ENCODE data around the gene WWOX.
"Not testable (repeated sequence)": the region's sequence is repeated elsewhere in the genome, so short reads cannot be mapped to it uniquely, and the experiment has no call there.

The WWOX gene

DNA sequence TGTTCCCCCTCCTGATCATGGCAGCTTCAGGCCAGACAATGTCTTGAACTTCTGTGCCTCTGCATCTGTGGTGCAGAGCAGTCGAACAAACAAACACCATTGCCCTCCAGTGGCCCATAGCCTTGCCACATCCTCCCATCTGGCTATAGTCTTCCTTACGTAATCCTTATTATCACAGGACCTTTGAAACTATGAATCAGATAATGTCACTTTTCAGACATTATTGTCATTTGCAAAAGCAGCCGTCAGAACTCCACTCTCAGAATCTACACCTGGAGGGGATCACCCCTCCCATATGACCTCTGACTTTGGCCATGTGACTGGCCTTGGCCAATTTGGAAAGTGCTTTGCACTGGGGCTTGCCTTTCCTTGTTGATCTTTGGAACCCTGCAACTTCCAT lies 1113.8 kb downstream of the WWOX start:
- TF ChIP-seq, protein P1, sequence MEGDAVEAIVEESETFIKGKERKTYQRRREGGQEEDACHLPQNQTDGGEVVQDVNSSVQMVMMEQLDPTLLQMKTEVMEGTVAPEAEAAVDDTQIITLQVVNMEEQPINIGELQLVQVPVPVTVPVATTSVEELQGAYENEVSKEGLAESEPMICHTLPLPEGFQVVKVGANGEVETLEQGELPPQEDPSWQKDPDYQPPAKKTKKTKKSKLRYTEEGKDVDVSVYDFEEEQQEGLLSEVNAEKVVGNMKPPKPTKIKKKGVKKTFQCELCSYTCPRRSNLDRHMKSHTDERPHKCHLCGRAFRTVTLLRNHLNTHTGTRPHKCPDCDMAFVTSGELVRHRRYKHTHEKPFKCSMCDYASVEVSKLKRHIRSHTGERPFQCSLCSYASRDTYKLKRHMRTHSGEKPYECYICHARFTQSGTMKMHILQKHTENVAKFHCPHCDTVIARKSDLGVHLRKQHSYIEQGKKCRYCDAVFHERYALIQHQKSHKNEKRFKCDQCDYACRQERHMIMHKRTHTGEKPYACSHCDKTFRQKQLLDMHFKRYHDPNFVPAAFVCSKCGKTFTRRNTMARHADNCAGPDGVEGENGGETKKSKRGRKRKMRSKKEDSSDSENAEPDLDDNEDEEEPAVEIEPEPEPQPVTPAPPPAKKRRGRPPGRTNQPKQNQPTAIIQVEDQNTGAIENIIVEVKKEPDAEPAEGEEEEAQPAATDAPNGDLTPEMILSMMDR (IDR thresholded peaks at IDR 0.05; ENCODE audit: insufficient read depth, low read length, missing control alignments): no peak
- ChIA-PET CTCF (no interaction called here), POLR2A (no interaction called here)
- no peak for DNase-seq (ENCODE audit: low read depth, low spot score)
- H3K4me3 ChIP-seq (ENCODE audit: low read depth, low read length): no peak overlapping the region

DNA sequence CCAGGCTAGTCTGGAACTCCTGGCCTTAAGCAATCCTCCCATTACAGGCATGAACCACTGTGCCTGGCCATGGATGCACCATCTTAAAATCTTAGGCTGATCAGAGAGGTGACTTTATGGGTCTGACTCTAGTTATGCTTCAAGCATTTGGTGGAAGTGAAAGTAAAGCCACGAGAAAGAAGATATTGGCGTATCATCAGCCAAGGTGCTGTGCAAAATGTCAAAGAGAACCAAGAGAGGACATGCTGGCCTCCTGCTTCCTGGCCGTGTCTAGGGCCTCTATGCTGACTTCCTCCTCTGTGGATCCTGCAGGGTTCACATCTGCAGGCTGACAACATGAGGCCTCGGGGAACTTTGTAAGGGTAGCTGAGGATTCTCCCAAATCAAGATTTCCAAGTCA lies 1115.8 kb downstream of the WWOX start:
- DNase-seq (ENCODE audit: low read depth, low spot score): no peak
- no peak overlapping the region for H3K4me3 ChIP-seq (ENCODE audit: low read depth, low read length)
- ChIA-PET CTCF (no interaction called here), POLR2A (no interaction called here)
- TF ChIP-seq, protein P1 (IDR thresholded peaks at IDR 0.05; ENCODE audit: insufficient read depth, low read length, missing control alignments): no peak

DNA sequence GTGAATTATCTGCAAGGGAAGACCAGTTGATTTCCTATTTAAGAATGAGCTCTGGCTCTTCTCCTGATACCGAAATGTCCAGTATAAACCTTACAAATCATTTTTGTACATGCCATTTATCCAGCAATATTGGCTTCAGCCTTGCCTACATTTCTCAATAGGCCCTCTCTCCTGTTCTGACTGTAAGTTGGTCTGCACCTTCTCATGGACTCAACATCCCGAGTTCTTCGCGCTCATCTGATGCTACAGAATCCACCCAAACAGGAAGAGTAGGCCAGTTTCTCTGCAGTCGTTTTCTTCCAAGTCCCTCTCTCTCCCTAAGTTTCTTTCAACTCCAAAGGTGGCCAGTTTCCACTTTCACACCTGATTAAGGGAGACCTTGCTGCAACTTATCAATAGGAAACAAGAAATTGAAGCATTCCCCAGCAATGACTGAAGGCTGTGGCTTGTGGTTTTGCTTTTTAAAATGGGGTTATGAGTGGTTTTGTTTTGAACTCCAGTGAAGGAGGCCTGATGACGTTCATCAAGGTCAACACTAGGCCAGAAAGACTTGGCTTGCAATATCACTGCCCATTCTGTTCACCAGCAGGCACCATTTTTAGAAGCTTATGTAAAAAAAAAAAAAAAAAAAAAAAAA lies 1118.0 kb downstream of the WWOX start:
- TF ChIP-seq, protein P1 (IDR thresholded peaks at IDR 0.05; ENCODE audit: insufficient read depth, low read length, missing control alignments): no peak
- no peak overlapping the region for H3K4me3 ChIP-seq (ENCODE audit: low read depth, low read length)
- no peak for DNase-seq (ENCODE audit: low read depth, low spot score)
- CTCF ChIA-PET: no interaction called here
- POLR2A ChIA-PET: no interaction called here

DNA sequence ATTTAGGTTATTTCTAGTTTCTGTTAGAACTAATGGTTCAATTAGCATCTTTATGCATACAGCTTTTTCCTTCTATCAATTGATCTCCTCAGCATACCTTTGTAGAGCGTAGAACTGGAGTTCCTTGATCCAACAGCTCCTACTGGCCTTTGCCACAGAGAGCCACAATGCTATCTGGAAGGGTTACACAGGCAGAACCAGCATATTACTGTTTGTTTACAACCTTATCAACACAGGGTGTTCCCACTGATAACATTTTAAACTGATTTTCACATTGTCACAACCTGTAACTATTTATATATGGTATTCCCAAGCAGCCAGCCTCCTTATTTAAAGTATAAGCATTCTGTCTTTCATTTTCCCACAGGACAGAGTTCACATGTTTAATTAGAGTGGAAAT lies 1118.9 kb downstream of the WWOX start:
- ChIA-PET CTCF (no interaction called here), POLR2A (no interaction called here)
- no peak for DNase-seq (ENCODE audit: low read depth, low spot score)
- no peak overlapping the region for H3K4me3 ChIP-seq (ENCODE audit: low read depth, low read length)
- TF ChIP-seq, protein P1 (IDR thresholded peaks at IDR 0.05; ENCODE audit: insufficient read depth, low read length, missing control alignments): no peak

DNA sequence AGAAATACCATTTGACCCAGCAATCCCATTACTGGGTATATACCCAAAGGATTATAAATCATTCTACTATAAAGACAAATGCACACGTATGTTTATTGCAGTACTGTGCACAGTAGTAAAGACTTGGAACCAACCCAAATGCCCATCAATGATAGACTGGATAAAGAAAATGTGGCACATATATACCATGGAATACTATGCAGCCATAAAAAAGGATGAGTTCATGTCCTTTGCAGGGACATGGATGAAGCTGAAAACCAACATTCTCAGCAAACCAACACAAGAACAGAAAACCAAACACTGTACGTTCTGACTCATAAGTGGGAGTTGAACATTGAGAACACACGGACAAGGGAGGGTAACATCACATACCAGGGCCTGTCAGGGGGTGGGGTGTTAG lies 1126.5 kb downstream of the WWOX start:
- CTCF ChIA-PET; H3K4me3 ChIP-seq (ENCODE audit: low read depth, low read length); POLR2A ChIA-PET; DNase-seq (ENCODE audit: low read depth, low spot score): not testable (repeated sequence)

DNA sequence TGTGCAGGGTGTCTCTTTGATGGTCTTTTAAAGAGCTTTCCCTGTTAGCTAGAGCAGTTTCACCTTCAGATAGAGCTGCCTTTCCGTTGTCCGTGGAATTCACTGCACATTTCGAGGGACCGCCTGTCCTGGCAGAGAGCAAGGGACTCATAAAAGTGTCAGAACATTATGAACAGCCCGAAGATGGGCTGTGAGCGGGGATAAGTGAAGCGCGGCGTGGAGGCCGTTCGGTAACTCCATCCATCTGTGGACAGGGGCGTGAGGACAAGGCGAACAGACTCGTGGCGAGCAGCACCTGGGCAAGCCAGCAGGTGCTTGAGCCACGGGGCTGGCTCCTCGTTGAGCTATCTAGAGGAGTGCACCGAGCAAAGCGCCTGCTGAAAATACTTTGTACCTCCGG lies 1129.9 kb downstream of the WWOX start:
- CTCF ChIA-PET: no interaction called here
- H3K4me3 ChIP-seq (ENCODE audit: low read depth, low read length): no peak overlapping the region
- no peak for DNase-seq (ENCODE audit: low read depth, low spot score)
- POLR2A ChIA-PET: no interaction called here
- TF ChIP-seq, protein P1 (IDR thresholded peaks at IDR 0.05; ENCODE audit: insufficient read depth, low read length, missing control alignments): no peak

DNA sequence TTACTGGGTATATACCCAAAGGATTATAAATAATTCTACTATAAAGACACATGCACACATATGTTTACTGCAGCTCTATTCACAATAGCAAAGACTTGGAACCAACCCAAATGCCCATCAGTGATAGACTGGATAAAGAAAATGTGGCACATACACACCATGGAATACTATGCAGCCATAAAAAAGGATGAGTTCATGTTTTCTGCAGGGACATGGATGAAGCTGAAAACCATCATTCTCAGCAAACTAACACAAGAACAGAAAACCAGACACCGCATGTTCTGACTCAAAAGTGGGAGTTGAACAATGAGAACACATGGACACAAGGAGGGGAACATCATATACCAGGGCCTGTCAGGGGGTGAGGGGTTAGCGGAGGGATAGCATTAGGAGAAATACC lies 1146.2 kb downstream of the WWOX start:
- DNase-seq (ENCODE audit: low read depth, low spot score); CTCF ChIA-PET; H3K4me3 ChIP-seq (ENCODE audit: low read depth, low read length); POLR2A ChIA-PET: not testable (repeated sequence)

Data from AG04449 (cell line).